IMR-90 (cell line): ENCODE results near the gene CYB5R4. TPM values are rescaled to one million over a fixed set of nuclear protein-coding genes. Genes with fewer than 3 reads are reported as not detected.

Experiments
- CHD1 ChIP-seq: IDR thresholded peaks from 2 replicates; pipeline ENCODE4 v1.6.1; 2012; ENCODE audit warnings: low read depth, low read length, improper control_type of control experiment
- MAFK ChIP-seq: IDR thresholded peaks from 2 replicates; pipeline ENCODE4 v1.6.1; 2012; ENCODE audit warnings: low read depth, low read length, improper control_type of control experiment
- MAZ ChIP-seq: IDR thresholded peaks from 2 replicates; pipeline ENCODE4 v1.6.1; 2012; ENCODE audit warnings: low read depth, mild to moderate bottlenecking, low read length, improper control_type of control experiment, moderate library complexity, borderline replicate concordance
- MXI1 ChIP-seq: IDR thresholded peaks from 2 replicates; pipeline ENCODE4 v1.6.1; 2012; ENCODE audit warnings: low read depth, mild to moderate bottlenecking, low read length, moderate library complexity, borderline replicate concordance
- NFE2L2 ChIP-seq: fragments of 150-350 bp; IDR thresholded peaks from 2 replicates; pipeline ENCODE4 v1.6.1; 2016; ENCODE audit warnings: low read depth, mild to moderate bottlenecking, low read length
- POLR2A ChIP-seq: IDR thresholded peaks from 2 replicates; pipeline ENCODE4 v1.6.1; 2012; ENCODE audit warnings: mild to moderate bottlenecking, low read depth, low read length
- RFX5 ChIP-seq: IDR thresholded peaks from 2 replicates; pipeline ENCODE4 v1.8.0; 2012; ENCODE audit warnings: low read depth, mild to moderate bottlenecking, low read length, moderate library complexity
- polyA plus RNA-seq, 3 experiments: library from polyadenylated mRNA; depleted of rRNA; stranded (reverse); fragments of >200 nt; gene quantifications; 2 replicates each; pipeline ENCODE4 v1.2.3, GENCODE V29; 2012; ENCODE audit warnings: low replicate concordance in 1 of 3
- total RNA-seq: library from RNA; depleted of rRNA; stranded (reverse); fragments of >200 nt; gene quantifications from 2 replicates; pipeline ENCODE4 v1.2.3, GENCODE V29; 2012
- TF ChIP-seq, protein P1 (sequence below): fragments of 150-350 bp; IDR thresholded peaks from 2 replicates; pipeline ENCODE4 v1.6.1; 2016; ENCODE audit warnings: low read depth, mild to moderate bottlenecking, low read length, moderate library complexity, borderline replicate concordance

The CYB5R4 gene
- total and polyA plus RNA-seq, 2 of the 4 experiments (the other 2 are of a cell fraction): 3.2 to 6.1 TPM

DNA sequence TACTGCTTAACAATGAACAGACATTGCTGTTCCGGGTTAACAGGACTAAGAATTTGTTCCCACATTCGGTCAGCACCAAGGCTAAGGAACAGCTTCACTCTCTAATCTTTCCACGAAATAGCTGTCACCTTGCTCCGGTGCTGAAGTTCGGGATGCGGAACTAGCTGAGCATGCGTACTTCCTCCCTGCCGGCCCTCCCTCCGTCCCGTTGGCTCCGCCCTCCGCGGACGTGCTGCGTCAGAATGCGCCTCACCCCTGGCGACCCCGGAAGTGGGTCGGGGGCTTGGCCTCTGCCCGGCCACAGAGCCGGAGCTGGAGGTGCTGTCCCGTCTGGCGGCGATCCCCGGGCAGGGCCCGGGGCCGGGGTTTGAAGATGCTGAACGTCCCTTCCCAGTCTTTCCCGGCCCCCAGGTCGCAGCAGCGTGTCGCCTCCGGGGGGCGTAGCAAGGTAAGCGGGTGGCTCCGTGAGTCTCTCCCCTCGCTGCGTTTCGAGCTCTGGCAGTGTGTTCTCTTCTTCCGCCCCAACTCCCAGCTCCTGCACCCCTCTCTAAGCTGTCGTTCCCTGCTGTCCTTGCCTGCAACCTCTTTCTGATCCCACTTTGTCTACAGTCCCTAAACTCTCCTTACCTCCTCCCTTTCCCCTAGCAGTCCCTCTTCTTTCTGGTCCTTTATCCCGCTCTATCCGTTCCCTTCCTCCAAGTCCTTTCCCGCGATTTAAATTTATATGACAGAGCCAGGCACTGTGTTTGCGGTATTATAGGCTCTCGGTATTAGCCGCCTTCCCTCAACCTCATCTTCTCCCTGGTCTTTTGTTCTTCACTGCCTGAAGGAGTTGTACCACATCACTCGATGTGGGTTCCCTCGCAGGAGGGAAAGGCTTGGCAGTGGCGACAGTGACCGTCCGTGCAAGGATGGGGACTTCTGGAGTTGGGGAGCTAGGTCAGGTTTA, at the start of gene CYB5R4 (continued):
- TF ChIP-seq, protein P1, sequence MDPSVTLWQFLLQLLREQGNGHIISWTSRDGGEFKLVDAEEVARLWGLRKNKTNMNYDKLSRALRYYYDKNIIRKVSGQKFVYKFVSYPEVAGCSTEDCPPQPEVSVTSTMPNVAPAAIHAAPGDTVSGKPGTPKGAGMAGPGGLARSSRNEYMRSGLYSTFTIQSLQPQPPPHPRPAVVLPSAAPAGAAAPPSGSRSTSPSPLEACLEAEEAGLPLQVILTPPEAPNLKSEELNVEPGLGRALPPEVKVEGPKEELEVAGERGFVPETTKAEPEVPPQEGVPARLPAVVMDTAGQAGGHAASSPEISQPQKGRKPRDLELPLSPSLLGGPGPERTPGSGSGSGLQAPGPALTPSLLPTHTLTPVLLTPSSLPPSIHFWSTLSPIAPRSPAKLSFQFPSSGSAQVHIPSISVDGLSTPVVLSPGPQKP: no peak
- TF ChIP-seq MAFK (no peak), MAZ (peak; percentile 85; the same call in 1 of the 2 replicates), MXI1 (peak; percentile 98), POLR2A (peak; percentile 79; the same call in 1 of the 2 replicates), NFE2L2 (no peak), RFX5 (no peak), CHD1 (no peak)
